TTC549 (cell line): ENCODE data around the gene KCNH1.
A peak's percentile ranks its signal among the peaks of the same experiment; 100 is the strongest.
"Not testable (repeated sequence)": the region's sequence is repeated elsewhere in the genome, so short reads cannot be mapped to it uniquely, and the experiment has no call there.

Source experiments
- FAIRE-seq: peaks from 2 replicates; lab custom pipeline; 2012; peaks lifted over from hg19 to GRCh38; lab: Jason Lieb, UNC

The KCNH1 gene

GRCh38 chr1:211092955-211093354 lies 41.0 kb downstream of the KCNH1 start:
- no peak for FAIRE-seq

GRCh38 chr1:211091867-211092266 lies 42.1 kb downstream of the KCNH1 start:
- FAIRE-seq, result no peak

GRCh38 chr1:211089536-211089935 lies 44.4 kb downstream of the KCNH1 start:
- FAIRE-seq, result no peak

- FAIRE-seq, result no peak
These were observed 45.8 kb downstream of the KCNH1 start for GRCh38 chr1:211088156-211088555.

DNA sequence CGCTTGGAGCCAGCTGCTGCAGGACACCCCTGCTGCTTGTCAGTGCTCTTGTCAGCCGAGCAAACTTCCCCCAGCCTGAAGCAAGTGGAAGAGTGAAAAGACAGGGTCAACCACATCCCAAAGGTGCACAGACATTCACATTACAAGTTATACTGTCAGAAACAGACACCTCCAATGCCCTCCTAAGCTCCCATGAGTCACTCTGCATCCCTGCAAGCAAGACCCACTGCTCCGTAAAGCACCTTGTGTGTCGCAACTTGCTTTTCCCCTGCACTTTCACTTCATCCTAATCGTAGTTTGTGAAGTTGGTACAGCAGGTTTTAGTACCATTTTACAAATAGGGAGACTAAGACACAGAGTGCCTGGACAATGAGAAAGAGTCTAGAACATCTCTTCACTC lies 51.1 kb downstream of the KCNH1 start:
- FAIRE-seq, result no peak

GRCh38 chr1:211081447-211081846 lies 52.5 kb downstream of the KCNH1 start:
- FAIRE-seq, result not testable (repeated sequence)

DNA sequence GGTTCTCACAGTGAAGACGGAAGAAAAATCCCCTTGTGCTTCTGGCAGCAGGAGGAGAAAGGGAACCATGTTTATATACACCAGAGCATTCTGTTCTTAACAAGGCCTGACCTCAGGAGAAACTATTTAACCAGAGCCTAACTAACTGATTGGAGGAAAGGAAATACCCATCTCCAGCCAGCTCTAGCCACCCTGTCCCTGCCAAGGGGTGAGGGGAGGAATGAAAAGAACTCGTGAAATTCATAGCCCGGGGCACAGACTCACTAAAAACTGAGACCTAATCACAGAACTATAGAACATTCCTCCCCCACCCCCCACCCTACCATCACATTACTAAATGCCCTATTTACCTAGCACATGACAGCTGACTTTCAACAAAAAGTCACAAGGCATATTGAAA lies 65.0 kb downstream of the KCNH1 start:
- no peak for FAIRE-seq

DNA sequence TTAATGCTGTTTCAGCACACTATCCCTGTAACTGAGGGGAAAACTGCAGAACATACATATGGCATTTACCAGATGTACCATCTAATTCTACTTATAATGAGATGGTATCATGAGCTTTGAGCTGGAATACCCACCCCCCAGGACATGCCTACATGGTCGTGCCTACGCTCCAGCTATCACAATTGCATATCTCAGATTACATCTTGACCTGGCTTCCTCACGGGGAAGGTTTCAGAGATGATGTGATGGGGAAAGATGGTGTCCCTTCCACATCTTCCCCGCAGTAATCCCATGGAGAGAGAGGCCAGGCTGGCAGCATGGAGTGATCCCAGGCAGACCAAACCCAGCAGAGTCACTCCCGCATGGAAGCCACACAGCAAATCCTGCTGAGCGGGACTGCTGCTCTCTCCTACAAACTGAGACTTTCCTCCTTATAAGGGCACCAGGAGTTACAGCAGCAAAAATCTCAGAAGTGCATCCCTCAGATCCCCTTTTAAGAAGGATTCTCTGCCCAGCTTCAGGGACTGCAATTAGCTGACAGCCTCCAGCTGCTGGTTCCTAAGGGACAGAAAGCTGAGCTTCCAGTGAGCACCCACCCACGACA lies 67.1 kb downstream of the KCNH1 start:
- no peak for FAIRE-seq

DNA sequence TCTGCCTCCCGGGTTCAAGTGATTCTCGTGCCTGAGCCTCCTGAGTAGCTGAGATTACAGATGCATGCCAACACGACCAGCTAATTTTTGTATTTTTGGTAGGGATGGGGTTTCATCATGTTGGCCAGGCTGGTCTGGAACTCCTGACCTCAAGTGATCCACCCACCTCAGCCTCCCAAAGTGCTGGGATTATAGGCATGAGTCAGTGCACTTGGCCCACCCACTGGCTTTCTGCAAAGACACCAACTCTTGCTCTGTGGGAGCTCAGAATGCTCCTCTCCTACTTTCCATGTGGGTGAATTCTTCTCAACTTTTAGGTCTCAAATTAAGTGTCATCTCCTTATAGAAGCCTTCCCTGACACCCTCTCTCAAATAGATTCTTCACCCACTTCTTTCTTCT lies 92.1 kb downstream of the KCNH1 start:
- FAIRE-seq, result not testable (repeated sequence)

- no peak for FAIRE-seq
These were observed 96.9 kb downstream of the KCNH1 start for GRCh38 chr1:211037095-211037494.

GRCh38 chr1:211036381-211037060 lies 97.4 kb downstream of the KCNH1 start:
- no peak for FAIRE-seq

- FAIRE-seq, result no peak
These were observed 98.0 kb downstream of the KCNH1 start for GRCh38 chr1:211035821-211036380.

GRCh38 chr1:211033921-211034525 lies 99.9 kb downstream of the KCNH1 start:
- no peak for FAIRE-seq

- FAIRE-seq, result no peak
These were observed 109.0 kb downstream of the KCNH1 start for GRCh38 chr1:211024901-211025300.

DNA sequence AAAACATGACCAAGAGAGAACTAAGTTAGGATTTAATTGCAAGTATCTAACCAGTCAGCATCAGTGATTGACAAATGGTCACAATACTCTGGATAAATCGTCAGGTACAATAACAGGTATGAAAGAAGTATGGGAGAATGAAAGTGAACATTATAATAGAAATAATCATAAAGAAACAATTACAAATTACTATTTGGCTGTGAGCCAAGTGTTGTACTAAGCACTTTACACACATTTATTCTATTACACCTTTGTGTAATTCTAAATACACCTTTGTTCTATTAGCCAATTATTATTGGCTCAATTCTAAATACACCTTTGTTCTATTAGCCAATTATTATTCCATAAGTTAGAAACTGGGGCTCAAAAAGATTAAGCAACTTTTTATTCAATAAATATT lies 114.7 kb downstream of the KCNH1 start:
- peak; percentile 11 for FAIRE-seq

GRCh38 chr1:211018690-211019089 lies 115.3 kb downstream of the KCNH1 start:
- no peak for FAIRE-seq

- no peak for FAIRE-seq
These were observed 116.8 kb downstream of the KCNH1 start for GRCh38 chr1:211017075-211017718.

- FAIRE-seq, result no peak
These were observed 119.7 kb downstream of the KCNH1 start for GRCh38 chr1:211014275-211014674.

- no peak for FAIRE-seq
These were observed 120.4 kb downstream of the KCNH1 start for GRCh38 chr1:211013346-211014240.

GRCh38 chr1:211011128-211011527 lies 122.8 kb downstream of the KCNH1 start:
- not testable (repeated sequence) for FAIRE-seq

- FAIRE-seq, result no peak
These were observed 124.0 kb downstream of the KCNH1 start for GRCh38 chr1:211009944-211010343.

- FAIRE-seq, result no peak
These were observed 126.1 kb downstream of the KCNH1 start for GRCh38 chr1:211007830-211008229.
